Jurkat, Clone E6-1 (cell line): ENCODE results near the gene ZC3H12D.
"Not testable (repeated sequence)": the region's sequence is repeated elsewhere in the genome, so short reads cannot be mapped to it uniquely, and the experiment has no call there.

Experiments
- DNase-seq: peaks from one replicate; pipeline ENCODE4 v3.0.0-alpha.2; 2011; ENCODE audit warnings: low read depth, low spot score
- H3K4me3 ChIP-seq: 2 replicates; pipeline ENCODE4 v1.5.1; 2011; ENCODE audit warnings: mild to moderate bottlenecking, low read length, control low read depth, moderate library complexity

Gene ZC3H12D

DNA sequence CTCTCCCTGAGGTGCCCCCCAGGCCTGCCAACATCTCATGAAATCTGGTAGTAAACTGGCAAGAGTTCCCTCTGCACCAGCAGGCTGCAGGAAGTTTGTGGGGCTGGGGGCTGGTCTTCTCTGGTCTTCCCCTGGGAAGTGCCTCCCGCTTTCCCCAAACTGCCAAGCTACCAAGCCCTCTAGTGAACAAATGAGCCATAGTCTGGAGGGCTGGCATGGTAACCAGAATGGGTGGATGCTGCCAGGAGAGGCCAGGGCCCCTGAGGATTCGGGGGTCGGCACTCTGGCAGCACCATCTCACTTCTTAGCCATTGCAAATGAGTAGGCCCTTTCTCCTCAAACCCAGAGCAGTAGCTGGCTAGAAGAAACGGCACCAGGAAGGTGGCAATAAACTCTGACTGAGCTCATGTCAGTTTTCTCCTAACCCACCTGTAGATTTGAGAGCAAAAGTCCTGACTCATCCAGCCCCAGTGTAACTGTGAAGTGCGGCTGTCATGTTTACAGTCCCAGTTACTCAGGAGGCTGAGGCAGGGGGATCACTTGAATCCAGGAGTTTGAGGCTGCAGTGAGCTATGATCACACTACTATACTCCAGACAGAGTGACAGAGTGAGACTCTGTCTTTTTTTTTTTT lies 35.9 kb downstream of the ZC3H12D start:
- no peak for DNase-seq
- H3K4me3 ChIP-seq = no peak overlapping the region

DNA sequence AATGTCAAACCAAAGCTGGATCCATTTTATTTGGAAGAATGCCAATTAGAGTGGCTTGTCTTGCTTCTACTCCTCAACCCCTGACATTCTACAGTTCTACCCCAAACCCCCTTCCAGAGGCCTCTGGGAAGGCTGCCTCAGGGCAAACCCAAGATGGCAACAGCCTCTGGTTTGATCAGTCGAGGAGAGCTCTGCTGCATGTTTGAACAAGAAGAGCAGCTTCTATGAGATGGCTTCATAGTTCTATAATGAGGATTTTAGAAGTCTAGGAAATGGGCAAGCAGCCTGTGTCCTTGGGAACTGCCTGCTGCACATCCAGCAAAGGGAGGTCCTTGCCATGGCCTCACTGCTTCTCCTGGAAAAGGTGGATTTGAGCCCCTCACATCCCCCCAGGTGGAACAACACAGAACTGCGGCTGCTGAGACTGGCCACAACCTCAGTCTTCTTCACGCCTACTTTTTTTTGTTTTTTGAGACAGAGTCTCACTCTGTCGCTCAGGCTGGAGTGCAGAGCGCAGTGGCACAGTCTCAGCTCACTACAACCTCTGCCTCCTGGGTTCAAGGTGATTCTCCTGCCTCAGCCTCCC lies 37.9 kb downstream of the ZC3H12D start:
- DNase-seq = no peak
- H3K4me3 ChIP-seq = no peak overlapping the region

DNA sequence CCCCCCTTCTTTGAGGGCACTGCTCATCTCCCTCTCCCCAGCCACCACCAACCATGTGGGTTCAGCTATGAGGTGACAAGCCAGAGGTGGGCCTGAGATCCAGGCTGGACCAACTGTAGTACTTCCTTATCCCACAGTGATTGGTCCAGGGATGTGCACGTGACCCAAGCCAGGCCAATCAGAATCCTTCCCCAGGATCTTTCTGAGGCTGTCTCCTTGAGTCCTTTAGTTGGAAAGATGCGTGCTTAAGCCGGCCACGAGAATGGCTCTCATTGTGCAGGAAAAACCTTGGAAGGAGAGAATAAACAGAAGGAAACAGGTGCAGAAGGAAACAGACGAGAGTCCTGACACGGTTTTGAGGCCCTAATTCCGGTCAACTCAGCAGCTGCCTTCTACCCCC lies 39.2 kb downstream of the ZC3H12D start:
- DNase-seq = no peak
- no peak overlapping the region for H3K4me3 ChIP-seq

DNA sequence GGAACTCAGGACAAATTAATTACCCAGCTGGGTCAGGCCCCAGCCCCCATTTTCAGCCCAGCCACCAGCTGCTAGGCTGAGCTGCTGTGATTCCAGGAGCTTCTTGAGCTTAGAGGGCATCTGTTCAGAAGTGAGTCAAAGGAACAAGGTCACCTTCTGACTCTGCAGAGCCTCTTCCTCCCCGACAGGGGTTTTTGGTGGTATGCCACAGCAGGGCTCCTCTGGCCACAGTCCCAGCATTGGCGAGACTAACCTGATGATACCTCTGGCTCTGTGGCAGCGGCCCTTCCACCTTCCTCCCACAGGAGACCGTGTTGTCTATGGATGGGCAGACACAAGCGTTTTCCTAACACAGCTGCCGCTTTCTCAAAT lies 39.7 kb downstream of the ZC3H12D start:
- H3K4me3 ChIP-seq = no peak overlapping the region
- no peak for DNase-seq

DNA sequence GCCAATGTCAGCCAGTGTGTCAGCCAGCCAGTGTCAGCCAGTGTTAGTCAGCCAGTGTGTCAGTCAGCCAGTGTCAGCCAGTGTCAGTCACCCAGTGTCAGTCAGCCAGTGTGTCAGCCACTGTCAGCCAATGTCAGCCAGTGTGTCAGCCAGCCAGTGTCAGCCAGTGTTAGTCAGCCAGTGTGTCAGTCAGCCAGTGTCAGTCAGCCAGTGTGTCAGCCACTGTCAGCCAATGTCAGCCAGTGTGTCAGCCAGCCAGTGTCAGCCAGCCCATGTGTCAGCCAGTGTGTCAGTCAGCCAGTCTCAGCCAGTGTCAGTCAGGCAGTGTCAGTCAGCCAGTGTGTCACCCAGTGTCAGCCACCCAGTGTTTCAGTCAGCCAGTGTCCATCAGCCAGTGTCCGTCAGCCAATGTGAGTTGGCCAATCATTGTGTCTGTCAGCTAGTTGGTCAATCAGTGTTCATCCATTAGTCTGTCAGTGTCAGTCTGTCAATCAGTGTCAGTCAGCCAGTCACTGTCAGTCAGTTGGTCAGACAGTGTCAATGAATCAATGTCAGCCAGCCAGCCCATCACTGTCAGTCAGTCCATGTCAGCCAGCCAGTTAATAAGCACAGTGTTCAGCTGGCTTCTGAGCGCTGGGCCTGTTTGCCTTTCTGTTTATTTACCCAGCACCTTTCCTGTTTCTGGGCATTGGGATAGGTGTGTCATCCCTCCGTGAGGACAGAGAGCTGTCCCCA lies 40.3 kb downstream of the ZC3H12D start:
- DNase-seq = not testable (repeated sequence)

DNA sequence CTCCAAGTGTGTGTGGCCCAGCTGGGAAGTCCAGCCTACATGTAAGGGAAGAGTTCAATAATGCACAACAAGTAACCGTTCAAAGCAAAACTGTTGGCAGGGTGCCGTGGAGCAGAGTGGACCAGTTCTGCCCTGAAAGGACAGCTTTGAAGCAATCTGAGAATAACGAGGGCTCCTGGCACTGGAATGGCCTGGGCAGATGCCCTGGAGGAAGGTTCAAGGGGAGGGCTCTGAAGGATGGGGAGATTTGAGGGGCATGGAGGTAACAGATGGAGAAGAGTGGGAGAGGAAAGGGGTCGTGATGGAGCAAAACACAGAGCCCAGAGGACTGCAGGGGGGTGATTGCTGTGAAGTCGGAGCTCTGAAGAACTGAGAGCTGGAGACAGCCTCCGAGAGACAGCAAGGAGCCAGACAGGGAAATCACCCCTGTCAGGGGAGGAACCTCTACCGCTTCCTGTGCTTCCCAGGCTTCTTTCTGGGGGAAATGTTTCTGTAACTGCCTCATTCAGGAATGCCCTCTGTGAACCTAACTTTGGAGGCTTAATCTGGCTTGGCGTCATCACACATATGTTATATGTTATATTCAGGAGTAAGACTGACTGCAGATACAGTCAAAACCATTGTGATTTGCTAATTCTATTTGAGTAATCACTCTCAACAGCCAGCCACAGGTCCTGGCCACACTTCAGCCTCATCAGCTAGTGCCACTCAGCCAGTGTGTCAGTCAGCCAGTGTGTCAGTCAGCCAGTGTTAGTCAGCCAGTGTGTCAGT lies 41.2 kb downstream of the ZC3H12D start:
- DNase-seq = no peak
- H3K4me3 ChIP-seq = no peak overlapping the region

More for the DNA sequence above, 40.3 kb downstream of the ZC3H12D start:
- H3K4me3 ChIP-seq = not testable (repeated sequence)

DNA sequence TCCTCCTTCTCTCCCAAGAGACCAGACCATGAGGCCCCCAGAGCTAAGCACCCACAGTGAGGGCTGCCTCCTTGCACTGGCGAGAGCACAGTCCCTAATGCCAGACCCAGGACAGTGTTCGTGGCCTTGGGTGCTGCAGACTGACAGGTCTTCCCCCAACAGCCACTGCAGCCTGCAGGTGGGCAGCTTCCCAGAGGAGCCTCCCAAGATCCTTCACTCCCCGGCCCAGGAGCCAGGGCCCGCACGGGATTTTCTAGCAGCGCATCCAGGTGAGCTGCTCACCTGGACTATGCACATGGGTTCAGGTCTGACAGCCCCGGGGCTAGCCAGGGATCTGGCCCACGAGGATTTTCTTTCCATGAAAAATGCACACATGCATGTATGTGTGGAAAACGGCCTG lies 43.1 kb downstream of the ZC3H12D start:
- DNase-seq = no peak
- H3K4me3 ChIP-seq = no peak overlapping the region

DNA sequence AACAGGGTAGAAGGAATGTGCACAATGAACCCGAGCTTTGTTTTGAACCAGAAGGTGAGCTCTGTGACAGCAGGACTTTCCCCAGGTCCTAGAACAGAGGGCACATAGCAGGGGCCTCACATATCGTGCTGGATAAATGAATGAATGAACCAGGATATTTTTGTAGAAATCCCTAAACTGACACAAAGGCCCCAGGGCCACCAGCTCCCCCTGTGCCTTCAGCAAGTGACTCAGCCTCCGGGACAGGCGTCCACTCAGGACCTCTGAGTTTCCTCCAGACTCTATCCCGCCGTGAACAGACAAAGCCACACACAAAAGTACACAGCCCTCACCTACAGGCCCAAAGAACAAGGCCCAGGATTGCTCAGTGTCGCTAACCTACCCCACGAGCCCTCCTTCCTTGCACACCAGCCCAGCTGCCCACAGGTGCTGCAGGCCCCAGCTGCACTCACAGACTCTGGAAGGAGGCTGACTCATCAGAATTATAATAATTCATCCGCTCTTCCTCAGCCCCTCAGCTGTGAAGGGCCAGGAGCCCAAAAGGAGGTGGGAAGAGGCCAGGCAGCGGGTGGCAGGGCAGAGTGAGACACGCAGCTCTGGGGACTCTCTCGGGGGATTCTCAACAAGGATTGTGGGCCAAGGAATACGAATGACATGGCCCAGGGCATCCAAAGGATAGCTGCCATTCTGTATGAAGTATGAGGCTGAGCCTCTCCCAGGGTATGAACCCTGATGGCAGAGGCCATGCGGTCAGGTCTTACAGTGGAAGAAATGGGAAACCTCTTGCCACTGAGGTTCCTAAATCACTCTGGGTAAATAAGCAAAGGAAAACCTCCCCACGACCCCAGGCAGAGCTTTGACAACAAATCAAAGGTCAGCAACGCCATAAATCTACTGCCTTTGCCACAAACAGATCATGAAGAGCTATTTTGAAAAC lies 43.8 kb downstream of the ZC3H12D start:
- no peak overlapping the region for H3K4me3 ChIP-seq
- DNase-seq = no peak

DNA sequence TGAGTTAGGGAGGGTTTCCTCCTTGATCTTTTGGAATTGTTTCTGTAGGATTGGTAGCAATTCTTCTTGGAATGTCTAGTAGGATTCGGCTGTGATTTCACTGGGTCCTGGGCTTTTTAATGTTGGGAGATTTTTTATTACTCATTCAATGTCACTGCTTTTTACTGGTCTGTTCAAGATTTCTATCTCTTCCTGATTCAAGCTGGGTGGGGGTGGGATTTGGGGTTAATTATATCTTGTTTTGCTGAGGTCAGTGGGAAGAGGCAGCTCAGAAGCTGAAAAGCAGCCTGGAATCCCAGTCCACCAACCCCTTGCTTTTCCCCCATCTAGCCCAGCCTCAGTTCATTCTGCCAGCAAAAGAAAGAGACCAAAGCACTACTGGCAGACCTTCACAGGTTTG lies 45.2 kb downstream of the ZC3H12D start:
- H3K4me3 ChIP-seq = no peak overlapping the region
- no peak for DNase-seq

DNA sequence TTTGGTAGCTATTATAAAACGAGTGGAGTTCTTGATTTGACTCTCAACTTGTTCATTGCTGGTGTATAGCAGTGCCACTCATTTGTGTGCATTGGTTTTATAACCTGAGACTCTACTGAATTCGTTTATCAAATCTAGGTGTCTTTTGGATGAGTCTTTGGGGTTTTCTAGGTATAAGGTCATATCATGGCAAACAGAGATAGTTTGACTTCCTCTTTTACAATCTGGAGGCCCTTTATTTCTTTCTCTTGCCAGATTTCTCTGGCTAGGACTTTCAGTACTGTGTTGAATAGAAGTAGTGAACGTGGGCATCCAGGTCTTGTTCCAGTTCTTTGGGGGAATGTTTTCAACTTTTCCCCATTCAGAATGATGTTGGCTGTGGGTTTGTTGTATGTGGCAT lies 46.0 kb downstream of the ZC3H12D start:
- no peak overlapping the region for H3K4me3 ChIP-seq

DNA sequence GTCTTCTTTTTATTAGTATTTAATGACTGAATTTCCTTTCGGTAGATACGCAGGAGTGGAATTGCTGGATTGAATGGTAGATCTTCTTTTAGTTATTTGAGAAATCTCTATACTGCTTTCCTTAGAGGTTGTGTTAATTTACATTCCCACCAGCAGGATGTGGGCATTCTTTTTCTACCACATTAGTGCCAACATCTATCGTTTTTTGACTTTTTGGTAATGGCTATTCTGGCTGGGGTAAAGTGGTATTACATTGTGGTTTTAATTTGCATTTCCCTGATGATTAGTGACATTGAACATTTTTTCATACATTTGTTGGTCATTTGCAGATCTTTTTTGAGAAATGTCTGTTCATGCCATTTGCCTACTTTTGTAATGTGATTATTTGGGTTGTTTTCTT lies 47.6 kb downstream of the ZC3H12D start:
- peak; percentile 23 for DNase-seq
- no peak overlapping the region for H3K4me3 ChIP-seq

More for the DNA sequence above, 46.0 kb downstream of the ZC3H12D start:
- DNase-seq = no peak

DNA sequence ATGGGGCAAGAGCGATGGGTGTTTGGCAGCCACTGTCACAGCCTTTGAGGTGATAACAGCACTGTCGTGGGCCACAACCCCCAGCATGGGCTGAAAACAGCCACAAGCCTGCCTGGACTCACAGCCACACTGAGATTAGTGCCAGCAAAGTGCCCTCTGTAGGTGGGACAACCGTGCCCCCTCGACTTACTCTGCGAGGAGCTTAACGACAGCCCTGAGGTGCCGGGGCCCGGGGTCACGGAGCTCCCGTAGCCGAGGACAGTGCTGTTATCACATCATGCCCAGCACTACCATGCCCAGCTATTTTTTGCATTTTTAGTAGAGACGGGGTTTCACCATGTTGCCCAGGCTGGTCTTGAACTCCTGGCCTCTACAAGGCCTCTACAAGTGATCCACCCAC lies 48.2 kb downstream of the ZC3H12D start:
- DNase-seq = no peak
- H3K4me3 ChIP-seq = no peak overlapping the region

DNA sequence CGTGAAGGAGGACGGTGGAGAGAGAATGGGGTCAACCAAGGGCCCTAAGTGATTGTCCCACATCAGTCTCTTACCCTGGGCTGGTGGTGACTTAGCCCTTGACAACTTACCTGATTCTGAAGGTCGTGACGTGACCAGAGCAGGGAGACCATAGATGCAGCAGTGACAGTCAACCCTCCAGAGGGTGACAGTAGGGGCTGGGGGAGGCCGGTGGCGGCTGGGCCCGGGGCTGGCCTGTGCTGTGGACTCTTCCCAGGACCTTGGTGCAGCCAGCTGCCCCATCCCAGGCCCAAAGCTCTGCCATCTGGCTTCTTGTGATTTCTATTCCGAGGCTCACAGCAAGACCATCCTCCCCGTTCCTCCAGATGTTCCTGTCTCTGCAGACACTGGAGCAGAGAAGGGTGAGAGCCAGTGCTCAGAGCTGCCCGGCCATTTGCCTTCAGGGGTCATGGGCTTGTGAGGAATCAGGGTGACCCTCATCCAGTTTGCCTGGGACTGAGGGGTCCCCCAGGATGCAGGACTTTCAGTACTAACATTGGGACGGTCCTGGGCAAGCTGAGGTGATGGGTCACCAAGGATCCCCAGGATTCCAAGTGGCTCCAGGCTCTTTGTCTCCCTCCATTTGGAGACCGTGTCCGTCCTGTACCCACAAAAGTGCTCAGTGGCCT lies 48.8 kb downstream of the ZC3H12D start:
- DNase-seq = no peak
- no peak overlapping the region for H3K4me3 ChIP-seq

DNA sequence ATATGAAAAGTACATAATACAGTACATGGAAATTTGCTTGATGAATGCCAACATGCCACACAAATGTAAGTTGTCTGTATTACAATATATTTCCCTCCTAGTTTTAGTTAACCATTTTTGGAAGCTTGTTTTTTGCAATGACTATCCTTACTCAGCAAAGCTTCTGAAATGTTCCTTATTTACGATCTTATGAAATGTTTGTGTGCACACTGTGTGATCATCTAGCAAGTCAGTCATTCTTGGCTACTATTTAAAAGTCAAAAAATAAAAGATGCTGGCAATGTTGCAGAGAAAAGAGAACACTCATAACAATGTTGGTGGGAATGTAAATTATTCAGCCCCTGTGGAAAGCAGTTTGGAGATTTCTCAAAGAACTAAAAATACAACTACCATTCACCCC lies 50.9 kb downstream of the ZC3H12D start:
- no peak overlapping the region for H3K4me3 ChIP-seq
- DNase-seq = no peak

DNA sequence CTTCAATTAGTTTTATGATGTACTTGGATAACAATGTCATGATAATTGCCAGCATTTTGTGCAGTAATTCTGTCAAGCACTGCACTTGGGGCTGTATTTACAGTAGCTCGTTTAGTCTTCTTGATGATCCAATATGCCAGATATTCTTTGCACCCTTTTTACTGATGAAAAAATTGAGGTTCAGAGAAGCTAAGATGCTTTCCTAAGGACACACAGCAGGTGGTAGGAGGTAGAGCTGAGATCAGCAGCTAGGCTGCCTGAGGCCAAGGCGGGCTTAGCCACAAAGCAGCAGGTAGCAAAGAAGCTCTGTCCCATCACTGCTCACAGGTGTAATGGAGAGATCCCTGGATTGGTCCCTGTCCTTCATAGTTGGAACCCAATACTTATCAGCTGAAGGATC lies 51.4 kb downstream of the ZC3H12D start:
- DNase-seq = no peak
- H3K4me3 ChIP-seq = no peak overlapping the region

DNA sequence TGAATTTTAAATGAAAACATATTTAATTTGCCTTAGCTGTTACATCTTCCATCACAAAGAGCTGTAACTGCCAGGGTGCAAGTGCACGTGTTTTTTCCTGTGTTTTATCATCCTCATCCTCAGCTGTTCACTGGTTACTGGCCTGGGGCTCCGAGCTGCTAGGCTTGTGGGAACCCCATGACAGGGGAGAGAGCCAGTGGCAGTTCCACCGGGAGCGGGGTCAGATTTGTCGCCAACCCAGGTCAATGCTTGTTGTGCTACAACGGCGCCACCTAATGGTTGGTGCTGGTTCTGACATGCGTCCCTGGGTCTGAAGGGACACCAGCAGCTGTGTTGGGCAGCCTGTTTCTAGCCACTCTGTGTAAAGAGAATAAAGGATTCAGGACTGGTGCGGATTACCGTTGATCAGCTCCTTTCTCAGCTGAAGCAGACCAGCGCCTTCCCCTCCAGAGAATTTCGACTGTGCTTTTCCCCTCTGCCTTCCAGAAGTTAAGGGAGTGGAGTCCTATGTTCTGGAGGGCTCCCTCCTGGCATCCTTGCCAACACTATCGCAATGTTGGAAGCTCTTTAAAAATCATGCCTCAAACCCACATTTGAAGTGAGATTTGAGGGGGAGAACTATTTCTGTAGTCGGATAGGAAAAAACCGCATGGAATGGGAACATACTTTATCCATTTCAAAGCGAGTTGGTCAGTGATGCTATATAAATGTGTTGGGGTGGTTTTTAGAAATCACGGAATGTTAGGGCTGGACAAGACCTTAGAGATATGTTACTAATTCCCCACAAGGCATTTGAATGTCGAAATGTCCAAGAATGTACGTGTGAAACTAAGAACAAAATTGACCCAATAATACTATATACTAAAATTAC lies 52.7 kb downstream of the ZC3H12D start:
- peak; percentile 72 for DNase-seq
- no peak overlapping the region for H3K4me3 ChIP-seq
